ENCODE measurements around the gene SORCS2. TPM values are rescaled to one million over a fixed set of nuclear protein-coding genes. Genes with fewer than 3 reads are reported as not detected.

SORCS2 gene
- total RNA-seq, 1 donor from 2014 or later = 7.2 TPM

- no peak within 1 kb of the TSS for H3K27ac ChIP-seq
- no peaks in the 10 kb centered on the region for H3K36me3 ChIP-seq
- ATAC-seq (peak; percentile 86), DNase-seq (peak; percentile 86)
- H3K9me3 ChIP-seq = no peaks in the 10 kb centered on the region
- H3K4me3 ChIP-seq = no peak within 1 kb of the TSS
- H3K27me3 ChIP-seq = no peaks in the 10 kb centered on the region
- H3K4me1 ChIP-seq = no peaks in the 10 kb centered on the region
- intact Hi-C loops (cut with DNase I) = no loop called here
- no peak for TF ChIP-seq CTCF (IDR thresholded peaks at IDR 0.05)
These were observed 242.4 kb downstream of the SORCS2 start, which contains the start of gene PSAPL1 for GRCh38 chr4:7434766-7435150. Gene PSAPL1 (minus strand): TSS chr4:7434930. CDS start chr4:7434879, 51 bp downstream.

- intact Hi-C loops (cut with DNase I) = no loop called here
- peak; percentile 58 for ATAC-seq
- H3K9me3 ChIP-seq = no peaks in the 10 kb centered on the region
- H3K27me3 ChIP-seq = no peaks in the 10 kb centered on the region
- H3K27ac ChIP-seq = no peak overlapping the region
- H3K4me1 ChIP-seq = no peaks in the 10 kb centered on the region
- no peaks in the 10 kb centered on the region for H3K36me3 ChIP-seq
- no peak for DNase-seq
- H3K4me3 ChIP-seq = no peak overlapping the region
- TF ChIP-seq CTCF (IDR thresholded peaks at IDR 0.05) = no peak
These were observed 243.2 kb downstream of the SORCS2 start for GRCh38 chr4:7435471-7436061.

GRCh38 chr4:7436256-7436655, 243.9 kb downstream of the SORCS2 start:
- no peaks in the 10 kb centered on the region for H3K4me1 ChIP-seq
- no peaks in the 10 kb centered on the region for H3K36me3 ChIP-seq
- intact Hi-C loops (cut with DNase I) = no loop called here
- H3K27ac ChIP-seq = no peak overlapping the region
- ATAC-seq (no peak), DNase-seq (no peak)
- H3K27me3 ChIP-seq = no peaks in the 10 kb centered on the region
- no peak for TF ChIP-seq CTCF (IDR thresholded peaks at IDR 0.05)
- H3K4me3 ChIP-seq = no peak overlapping the region
- no peaks in the 10 kb centered on the region for H3K9me3 ChIP-seq

GRCh38 chr4:7439699-7440098, 247.4 kb downstream of the SORCS2 start:
- no peak overlapping the region for H3K27ac ChIP-seq
- no peak for DNase-seq
- no peaks in the 10 kb centered on the region for H3K4me1 ChIP-seq
- H3K27me3 ChIP-seq = no peaks in the 10 kb centered on the region
- ATAC-seq = no peak
- no peak for TF ChIP-seq CTCF (IDR thresholded peaks at IDR 0.05)
- intact Hi-C loops (cut with DNase I) = no loop called here
- H3K36me3 ChIP-seq = no peaks in the 10 kb centered on the region
- H3K9me3 ChIP-seq = no peaks in the 10 kb centered on the region
- no peak overlapping the region for H3K4me3 ChIP-seq

GRCh38 chr4:7441201-7441600, 248.9 kb downstream of the SORCS2 start:
- intact Hi-C loops (cut with DNase I) = no loop called here
- H3K4me3 ChIP-seq = no peak overlapping the region
- H3K27me3 ChIP-seq = no peaks in the 10 kb centered on the region
- TF ChIP-seq CTCF (IDR thresholded peaks at IDR 0.05) = no peak
- DNase-seq (no peak), ATAC-seq (no peak)
- H3K36me3 ChIP-seq = no peaks in the 10 kb centered on the region
- no peaks in the 10 kb centered on the region for H3K9me3 ChIP-seq
- no peaks in the 10 kb centered on the region for H3K4me1 ChIP-seq
- no peak overlapping the region for H3K27ac ChIP-seq
